Measurements from ENCODE around the gene NIPAL3. TPM values are rescaled to one million over a fixed set of nuclear protein-coding genes. Genes with fewer than 3 reads are reported as not detected.

Gene NIPAL3
- polyA plus RNA-seq, 1 donor from 2014 or later, result 9.6 TPM

- no peak overlapping the region for H2AFZ ChIP-seq (ENCODE audit: low read depth, low read length)
- no peaks in the 10 kb centered on the region for H4K20me1 ChIP-seq (ENCODE audit: insufficient read depth)
- no peak overlapping the region for H3K27ac ChIP-seq (ENCODE audit: low read length)
- no peak for TF ChIP-seq SMC3 (conservative IDR thresholded peaks at IDR 0.05; ENCODE audit: poor library complexity)
- no peak for TF ChIP-seq EZH2 (IDR thresholded peaks at IDR 0.05; ENCODE audit: borderline replicate concordance, insufficient read depth, low read length, poor library complexity, severe bottlenecking)
- TF ChIP-seq EP300 (conservative IDR thresholded peaks at IDR 0.05; ENCODE audit: poor library complexity, severe bottlenecking), result no peak
- no peak for TF ChIP-seq RAD21 (conservative IDR thresholded peaks at IDR 0.05)
- no peak for TF ChIP-seq TAF1 (IDR thresholded peaks at IDR 0.05; ENCODE audit: low read depth)
- TF ChIP-seq REST (IDR thresholded peaks at IDR 0.05; ENCODE audit: borderline replicate concordance), result no peak
- no peak overlapping the region for H3K4me3 ChIP-seq (ENCODE audit: low read length)
- no peaks in the 10 kb centered on the region for H3K9me2 ChIP-seq (ENCODE audit: insufficient read depth, low read length)
- no peaks in the 10 kb centered on the region for H3K36me3 ChIP-seq (ENCODE audit: insufficient read depth, low read length)
- H3F3A ChIP-seq (ENCODE audit: insufficient read depth, low read length, poor library complexity, severe bottlenecking), result no peaks in the 10 kb centered on the region
- no peak overlapping the region for H3K9ac ChIP-seq (ENCODE audit: low read length)
- no peak overlapping the region for H3K4me2 ChIP-seq (ENCODE audit: low read length)
- H3K79me2 ChIP-seq (replicated peaks; ENCODE audit: insufficient read depth, low read length), result no peaks in the 10 kb centered on the region
- no peaks in the 10 kb centered on the region for H3K27me3 ChIP-seq (ENCODE audit: insufficient read depth, low read depth, low read length)
- H3K9me3 ChIP-seq (ENCODE audit: low read length), result no peaks in the 10 kb centered on the region
These were observed 10.3 kb downstream of the NIPAL3 start for GRCh38 chr1:24425922-24426321.

GRCh38 chr1:24426744-24427544 is 11.3 kb downstream of the NIPAL3 start:
- Histone ChIP-seq H3K79me2 (replicated peaks; ENCODE audit: insufficient read depth, low read length) (no peaks in the 10 kb centered on the region), H3K27ac (ENCODE audit: low read length) (no peak overlapping the region), H4K20me1 (ENCODE audit: insufficient read depth) (no peaks in the 10 kb centered on the region), H3K9me3 (ENCODE audit: low read length) (no peaks in the 10 kb centered on the region), H3K36me3 (ENCODE audit: insufficient read depth, low read length) (no peaks in the 10 kb centered on the region), H3F3A (ENCODE audit: insufficient read depth, low read length, poor library complexity, severe bottlenecking) (no peaks in the 10 kb centered on the region), H3K4me2 (ENCODE audit: low read length) (no peak overlapping the region), H3K9ac (ENCODE audit: low read length) (no peak overlapping the region), H3K27me3 (ENCODE audit: insufficient read depth, low read depth, low read length) (no peaks in the 10 kb centered on the region), H3K4me3 (ENCODE audit: low read length) (no peak overlapping the region), H2AFZ (ENCODE audit: low read depth, low read length) (no peak overlapping the region), H3K9me2 (ENCODE audit: insufficient read depth, low read length) (no peaks in the 10 kb centered on the region)
- TF ChIP-seq RAD21 (conservative IDR thresholded peaks at IDR 0.05) (no peak), MXI1 (conservative IDR thresholded peaks at IDR 0.05; ENCODE audit: poor library complexity, severe bottlenecking) (no peak)

- Histone ChIP-seq H3K9ac (ENCODE audit: low read length) (no peak overlapping the region), H3K4me2 (ENCODE audit: low read length) (no peak overlapping the region), H3K4me3 (ENCODE audit: low read length) (no peak overlapping the region), H3K27me3 (ENCODE audit: insufficient read depth, low read depth, low read length) (no peaks in the 10 kb centered on the region), H3K9me3 (ENCODE audit: low read length) (no peaks in the 10 kb centered on the region), H2AFZ (ENCODE audit: low read depth, low read length) (no peak overlapping the region), H3K9me2 (ENCODE audit: insufficient read depth, low read length) (no peaks in the 10 kb centered on the region), H3K27ac (ENCODE audit: low read length) (no peak overlapping the region), H3K79me2 (replicated peaks; ENCODE audit: insufficient read depth, low read length) (no peaks in the 10 kb centered on the region), H3K36me3 (ENCODE audit: insufficient read depth, low read length) (no peaks in the 10 kb centered on the region), H4K20me1 (ENCODE audit: insufficient read depth) (no peaks in the 10 kb centered on the region), H3F3A (ENCODE audit: insufficient read depth, low read length, poor library complexity, severe bottlenecking) (no peaks in the 10 kb centered on the region)
- TF ChIP-seq CTCF (IDR thresholded peaks at IDR 0.05; ENCODE audit: poor library complexity, severe bottlenecking), result no peak
- no peak for TF ChIP-seq EP300 (conservative IDR thresholded peaks at IDR 0.05; ENCODE audit: poor library complexity, severe bottlenecking)
- no peak for TF ChIP-seq SMC3 (conservative IDR thresholded peaks at IDR 0.05; ENCODE audit: poor library complexity)
- no peak for TF ChIP-seq TAF1 (IDR thresholded peaks at IDR 0.05; ENCODE audit: low read depth)
- TF ChIP-seq POLR2AphosphoS5 (IDR thresholded peaks at IDR 0.05), result no peak
- TF ChIP-seq MXI1 (conservative IDR thresholded peaks at IDR 0.05; ENCODE audit: poor library complexity, severe bottlenecking), result no peak
- no peak for TF ChIP-seq REST (IDR thresholded peaks at IDR 0.05; ENCODE audit: borderline replicate concordance)
- no peak for TF ChIP-seq EZH2 (IDR thresholded peaks at IDR 0.05; ENCODE audit: borderline replicate concordance, insufficient read depth, low read length, poor library complexity, severe bottlenecking)
- TF ChIP-seq RAD21 (conservative IDR thresholded peaks at IDR 0.05), result no peak
These were observed 11.9 kb downstream of the NIPAL3 start for GRCh38 chr1:24427545-24427862.
